Measurements from ENCODE around the gene MYL10.

MYL10 gene

GRCh38 chr7:101630591-101630990, 1.5 kb upstream of the MYL10 start:
- TF ChIP-seq, protein P1, sequence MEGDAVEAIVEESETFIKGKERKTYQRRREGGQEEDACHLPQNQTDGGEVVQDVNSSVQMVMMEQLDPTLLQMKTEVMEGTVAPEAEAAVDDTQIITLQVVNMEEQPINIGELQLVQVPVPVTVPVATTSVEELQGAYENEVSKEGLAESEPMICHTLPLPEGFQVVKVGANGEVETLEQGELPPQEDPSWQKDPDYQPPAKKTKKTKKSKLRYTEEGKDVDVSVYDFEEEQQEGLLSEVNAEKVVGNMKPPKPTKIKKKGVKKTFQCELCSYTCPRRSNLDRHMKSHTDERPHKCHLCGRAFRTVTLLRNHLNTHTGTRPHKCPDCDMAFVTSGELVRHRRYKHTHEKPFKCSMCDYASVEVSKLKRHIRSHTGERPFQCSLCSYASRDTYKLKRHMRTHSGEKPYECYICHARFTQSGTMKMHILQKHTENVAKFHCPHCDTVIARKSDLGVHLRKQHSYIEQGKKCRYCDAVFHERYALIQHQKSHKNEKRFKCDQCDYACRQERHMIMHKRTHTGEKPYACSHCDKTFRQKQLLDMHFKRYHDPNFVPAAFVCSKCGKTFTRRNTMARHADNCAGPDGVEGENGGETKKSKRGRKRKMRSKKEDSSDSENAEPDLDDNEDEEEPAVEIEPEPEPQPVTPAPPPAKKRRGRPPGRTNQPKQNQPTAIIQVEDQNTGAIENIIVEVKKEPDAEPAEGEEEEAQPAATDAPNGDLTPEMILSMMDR (IDR thresholded peaks at IDR 0.05; ENCODE audit: insufficient read depth, low read depth, low read length, missing control alignments): no peak
- peak; percentile 96 for DNase-seq (ENCODE audit: low read depth)
- no peak overlapping the region for H3K4me3 ChIP-seq (ENCODE audit: low read length)

DNA sequence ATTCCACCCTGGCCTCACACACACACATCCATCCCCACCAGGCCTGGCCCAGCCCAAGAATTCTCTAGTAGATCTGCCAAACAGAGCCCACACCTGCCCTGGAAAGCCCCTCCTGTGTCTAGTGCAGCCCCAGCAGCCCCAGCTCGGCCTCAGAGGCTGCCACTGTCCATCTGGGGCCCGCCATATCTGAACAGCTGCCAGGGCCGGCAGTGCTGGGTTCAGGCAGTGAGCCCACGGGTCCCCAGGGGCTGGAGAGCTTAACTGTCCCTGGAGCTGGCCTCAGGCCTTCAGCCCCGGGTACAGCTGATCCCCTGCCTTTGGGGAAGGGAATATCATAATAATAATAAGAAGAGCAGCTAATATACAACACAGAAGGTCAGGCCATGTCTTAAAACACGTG, 574 bp downstream of the MYL10 start:
- no peak for DNase-seq (ENCODE audit: low read depth)
- H3K4me3 ChIP-seq (ENCODE audit: low read length): no peak overlapping the region
- TF ChIP-seq, protein P1 (IDR thresholded peaks at IDR 0.05; ENCODE audit: insufficient read depth, low read depth, low read length, missing control alignments): no peak

DNA sequence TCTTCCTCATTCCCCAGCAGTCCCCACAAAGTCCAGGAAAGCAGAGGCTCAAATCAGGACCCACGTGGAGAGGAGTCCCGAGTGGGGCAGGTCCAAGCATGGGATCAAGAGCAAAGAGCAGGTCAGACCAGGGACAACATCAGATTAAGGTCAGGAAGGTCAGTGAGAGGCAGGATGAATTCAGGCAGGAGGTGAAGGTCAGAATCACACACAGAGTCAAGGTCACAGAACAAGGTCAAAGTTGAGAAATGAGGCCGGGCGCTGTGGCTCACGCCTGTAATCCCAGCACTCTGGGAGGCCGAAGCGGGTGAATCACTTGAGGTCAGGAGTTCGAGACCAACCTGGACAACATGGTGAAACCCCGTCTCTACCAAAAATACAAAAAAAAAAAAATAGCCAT, 2.3 kb downstream of the MYL10 start:
- H3K4me3 ChIP-seq (ENCODE audit: low read length): no peak overlapping the region
- DNase-seq (ENCODE audit: low read depth): no peak
- TF ChIP-seq, protein P1 (IDR thresholded peaks at IDR 0.05; ENCODE audit: insufficient read depth, low read depth, low read length, missing control alignments): no peak

- no peak for DNase-seq (ENCODE audit: low read depth)
- no peak overlapping the region for H3K4me3 ChIP-seq (ENCODE audit: low read length)
- TF ChIP-seq, protein P1 (IDR thresholded peaks at IDR 0.05; ENCODE audit: insufficient read depth, low read depth, low read length, missing control alignments): no peak
These were observed 2.9 kb downstream of the MYL10 start for GRCh38 chr7:101626069-101626671.

- no peak for DNase-seq (ENCODE audit: low read depth)
These were observed 3.9 kb downstream of the MYL10 start for GRCh38 chr7:101625031-101625791.

DNA sequence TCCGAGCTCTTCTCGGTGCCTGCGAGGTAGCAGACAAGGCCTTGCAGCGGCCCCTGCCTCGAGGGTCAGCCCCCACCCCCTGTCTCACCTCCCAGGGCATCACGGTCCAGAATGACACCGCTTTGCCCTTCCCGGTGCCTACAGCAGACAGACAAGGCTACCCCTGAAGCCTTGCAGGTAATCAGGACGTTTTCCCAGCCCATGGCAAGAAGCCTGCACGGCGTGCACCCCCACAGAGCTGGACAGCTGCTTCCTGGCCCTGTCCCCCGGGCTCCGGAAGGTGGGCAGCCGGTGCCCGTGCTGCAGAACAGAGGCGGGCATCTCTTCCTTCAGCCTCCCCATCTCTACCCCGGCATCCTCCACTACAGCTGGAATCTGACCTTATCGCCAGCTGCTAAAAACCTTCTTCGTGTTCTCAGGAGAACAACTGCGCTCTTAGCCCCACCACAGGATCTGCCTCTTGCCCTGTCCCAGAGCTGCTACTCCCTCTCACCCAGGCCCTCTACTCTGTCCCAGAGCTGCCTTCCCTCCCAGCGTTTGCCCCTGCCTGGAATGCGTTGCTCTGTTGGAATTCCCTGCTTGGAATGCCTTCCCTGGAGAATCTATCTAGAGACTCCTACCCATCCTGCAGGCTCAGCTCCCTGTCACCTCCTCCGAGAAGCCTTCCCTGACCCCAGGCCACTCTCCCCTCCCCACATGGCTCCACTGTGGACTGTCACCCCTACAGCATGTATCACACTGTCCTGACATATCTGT, 4.7 kb downstream of the MYL10 start:
- no peak for DNase-seq (ENCODE audit: low read depth)
- TF ChIP-seq, protein P1 (IDR thresholded peaks at IDR 0.05; ENCODE audit: insufficient read depth, low read depth, low read length, missing control alignments): no peak

More at GRCh38 chr7:101625031-101625791, 3.9 kb downstream of the MYL10 start:
- TF ChIP-seq, protein P1 (IDR thresholded peaks at IDR 0.05; ENCODE audit: insufficient read depth, low read depth, low read length, missing control alignments): no peak
- H3K4me3 ChIP-seq (ENCODE audit: low read length): no peak overlapping the region

More for the DNA sequence above, 4.7 kb downstream of the MYL10 start:
- H3K4me3 ChIP-seq (ENCODE audit: low read length): no peak overlapping the region

Measured in epithelial cell of esophagus (primary cell).